B cell (primary cell): ENCODE measurements around the gene HDGF.

Experiments used
- CTCF ChIP-seq: fragments of 200-600 bp; IDR thresholded peaks from one replicate; pipeline ENCODE4 v1.8.0; 2022; ENCODE audit warnings: antibody characterized with exemption, mild to moderate bottlenecking
- EZH2 ChIP-seq: IDR thresholded peaks from 2 replicates; pipeline ENCODE4 v1.6.1; 2012; ENCODE audit warnings: borderline replicate concordance, low read depth, mild to moderate bottlenecking, moderate library complexity, low read length; ENCODE audit not compliant: insufficient read depth, poor library complexity, severe bottlenecking

- no peak for TF ChIP-seq CTCF
- no peak for TF ChIP-seq EZH2
Observed at GRCh38 chr1:156760092-156760795, 8.8 kb upstream of the HDGF start.
